ENCODE results near the gene MXRA7.

MXRA7 gene

DNA sequence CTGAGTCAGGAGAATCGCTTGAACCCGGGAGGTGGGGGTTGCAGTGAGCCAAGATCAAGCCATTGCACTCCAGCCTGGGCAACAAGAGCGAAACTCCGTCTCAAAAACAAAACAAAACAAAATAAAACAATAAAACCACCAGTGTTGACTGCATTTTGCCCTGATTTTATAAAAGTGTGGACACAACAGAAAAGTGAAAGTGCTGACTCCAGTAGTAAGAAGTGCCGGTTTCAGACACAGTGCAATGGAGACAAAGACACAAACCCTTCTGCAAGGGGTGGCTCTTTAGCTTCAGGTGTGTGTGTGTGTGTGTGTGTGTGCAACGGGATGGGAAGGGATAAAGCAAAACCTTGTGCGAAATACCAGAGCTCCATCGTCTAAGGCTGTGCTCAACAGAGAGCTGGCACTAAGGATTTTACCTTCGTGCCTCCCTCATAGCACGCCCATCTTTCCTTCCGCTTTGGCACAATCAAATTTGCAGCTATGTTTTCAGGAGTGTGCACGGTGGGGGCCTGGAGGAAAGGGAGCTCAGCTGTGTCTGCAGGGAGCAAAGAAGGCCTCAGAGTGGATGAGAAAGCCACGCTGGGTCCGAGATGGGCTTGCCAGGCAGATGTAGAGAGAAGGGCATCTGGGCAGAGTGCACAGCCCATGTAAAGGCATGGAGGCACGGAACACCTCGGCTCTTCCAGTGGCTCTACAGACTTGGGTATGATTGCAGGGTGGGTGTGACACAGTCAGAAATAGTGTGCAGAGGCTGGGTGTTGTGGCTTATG, 15.5 kb downstream of the MXRA7 start:
- DNase-seq (ENCODE audit: low read depth in 1 of 2, low spot score in 1 of 2) = no peak
- TF ChIP-seq JUND (IDR thresholded peaks at IDR 0.05; ENCODE audit: low read depth) = no peak
- in situ Hi-C loops (cut with HindIII; ENCODE audit: low pct_unique_long_range_greater_than_20kb, low sequenced_read_pairs) = no loop called here

DNA sequence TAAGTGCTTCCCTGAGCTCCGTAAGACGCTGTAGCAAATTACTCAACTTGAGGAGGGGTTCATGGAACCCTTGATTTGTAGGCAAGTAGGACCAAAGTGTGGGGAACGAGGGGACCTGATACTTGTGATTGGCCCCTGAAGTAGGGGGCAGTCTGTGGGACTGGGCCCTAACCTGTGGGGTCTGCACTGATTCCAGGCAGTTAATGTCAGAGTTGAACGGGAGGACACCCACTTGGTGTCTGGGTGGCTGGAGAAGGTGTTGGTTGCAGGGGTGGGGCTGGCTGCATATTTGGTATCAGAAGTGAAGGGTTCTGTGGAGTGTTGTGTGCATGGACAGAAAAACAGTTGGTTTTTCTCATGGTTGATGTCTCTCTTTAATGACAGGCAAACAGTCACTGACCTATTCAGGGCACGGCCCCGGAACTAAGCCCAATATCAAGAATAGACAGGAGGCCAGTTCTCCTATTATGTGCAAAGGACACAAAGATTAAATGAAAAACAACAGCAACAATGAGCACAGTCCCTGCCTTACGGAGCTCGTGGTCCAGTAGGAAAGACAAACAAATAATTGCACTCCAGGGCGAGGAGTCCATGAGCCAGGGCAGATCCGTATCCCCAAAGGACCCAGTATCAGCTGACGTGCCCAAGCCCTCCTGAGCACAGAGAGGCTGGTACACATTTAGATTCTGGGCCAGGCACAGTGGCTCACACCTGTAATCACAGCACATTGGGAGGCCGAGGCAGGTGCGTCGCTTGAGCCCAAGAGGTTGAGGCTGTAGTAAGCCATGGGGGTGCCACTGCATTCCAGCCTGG, 19.2 kb downstream of the MXRA7 start:
- in situ Hi-C loops (cut with HindIII; ENCODE audit: low pct_unique_long_range_greater_than_20kb, low sequenced_read_pairs) = no loop called here
- no peak for TF ChIP-seq JUND (IDR thresholded peaks at IDR 0.05; ENCODE audit: low read depth)
- no peak for DNase-seq (ENCODE audit: low read depth in 1 of 2, low spot score in 1 of 2)

DNA sequence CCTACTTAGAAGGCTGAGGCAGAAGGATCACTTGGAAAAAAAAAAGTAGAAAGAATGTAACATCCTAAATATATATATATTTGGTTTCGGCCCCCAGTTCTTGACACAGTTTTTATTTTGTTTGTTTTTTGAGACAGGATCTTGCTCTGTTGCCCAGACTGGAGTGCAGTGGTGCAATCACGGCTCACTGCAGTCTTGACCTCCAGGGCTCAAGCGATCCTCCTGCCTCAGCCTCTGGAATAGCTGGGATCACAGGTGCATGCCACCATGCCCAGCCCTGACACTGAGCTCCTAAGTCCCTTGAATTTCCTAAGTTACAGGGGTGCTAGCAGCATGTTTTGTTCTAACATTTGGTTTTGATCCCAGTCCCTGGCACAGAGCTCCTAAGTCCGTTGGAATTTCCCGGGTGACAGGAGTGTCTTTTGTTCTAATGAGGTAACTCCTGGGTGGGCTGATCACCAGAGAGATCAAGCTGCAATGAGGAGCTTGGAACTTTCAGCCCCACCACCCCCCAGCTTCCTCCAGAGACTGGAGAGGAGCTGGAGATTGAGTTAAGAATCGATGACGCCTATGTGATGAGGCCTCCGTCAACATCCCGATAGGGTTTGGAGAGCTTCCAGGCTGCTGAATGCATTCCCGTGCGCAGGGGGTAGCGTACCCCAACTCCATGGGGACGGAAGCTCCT, 20.0 kb downstream of the MXRA7 start:
- TF ChIP-seq JUND (IDR thresholded peaks at IDR 0.05; ENCODE audit: low read depth) = no peak
- no peak for DNase-seq (ENCODE audit: low read depth in 1 of 2, low spot score in 1 of 2)
- in situ Hi-C loops (cut with HindIII; ENCODE audit: low pct_unique_long_range_greater_than_20kb, low sequenced_read_pairs) = no loop called here

DNA sequence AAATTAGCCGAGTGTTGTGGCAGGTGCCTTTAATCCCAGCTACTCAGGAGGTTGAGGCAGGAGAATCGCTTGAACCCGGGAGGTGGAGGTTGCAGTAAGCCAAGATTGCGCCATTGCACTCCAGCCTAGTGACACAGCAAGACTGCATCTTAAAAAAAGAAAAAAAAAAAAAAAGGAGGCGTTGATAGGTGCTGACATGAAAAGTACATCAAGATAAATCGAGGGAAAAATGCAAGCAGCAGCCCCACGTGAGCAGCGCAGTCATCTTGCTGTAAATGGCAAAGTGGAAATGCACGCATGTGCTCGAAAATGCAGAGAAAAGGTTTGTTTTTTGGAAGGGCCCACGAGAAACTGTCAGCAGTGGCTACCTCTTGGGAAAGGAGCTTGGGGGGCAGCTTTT, 20.9 kb downstream of the MXRA7 start:
- no peak for TF ChIP-seq JUND (IDR thresholded peaks at IDR 0.05; ENCODE audit: low read depth)
- no peak for DNase-seq (ENCODE audit: low read depth in 1 of 2, low spot score in 1 of 2)
- in situ Hi-C loops (cut with HindIII; ENCODE audit: low pct_unique_long_range_greater_than_20kb, low sequenced_read_pairs) = no loop called here

DNA sequence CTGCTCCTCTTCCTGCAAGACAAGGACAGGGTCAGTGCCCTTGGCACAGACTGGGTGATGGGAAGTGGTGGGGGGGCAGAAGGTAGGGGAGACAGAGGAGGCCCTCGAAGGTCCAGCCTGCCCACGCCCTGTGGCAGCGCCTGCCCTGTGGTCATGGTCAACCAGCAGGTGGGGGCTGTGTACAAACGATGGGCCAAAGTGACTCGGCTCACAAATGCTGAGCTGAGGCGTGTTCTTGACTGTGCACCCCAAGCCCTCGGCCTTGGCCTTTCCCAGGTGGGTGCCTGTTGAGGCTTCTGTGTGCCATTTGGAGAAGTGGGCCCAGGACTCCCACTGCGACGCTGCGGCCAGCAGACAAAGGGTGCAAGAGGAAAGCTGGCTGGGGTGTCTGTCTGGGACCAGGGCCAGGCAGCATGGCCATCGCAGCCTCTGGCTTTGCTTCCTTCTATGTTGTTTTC, 22.6 kb downstream of the MXRA7 start:
- TF ChIP-seq JUND (IDR thresholded peaks at IDR 0.05; ENCODE audit: low read depth) = no peak
- in situ Hi-C loops (cut with HindIII; ENCODE audit: low pct_unique_long_range_greater_than_20kb, low sequenced_read_pairs) = no loop called here
- no peak for DNase-seq (ENCODE audit: low read depth in 1 of 2, low spot score in 1 of 2)

DNA sequence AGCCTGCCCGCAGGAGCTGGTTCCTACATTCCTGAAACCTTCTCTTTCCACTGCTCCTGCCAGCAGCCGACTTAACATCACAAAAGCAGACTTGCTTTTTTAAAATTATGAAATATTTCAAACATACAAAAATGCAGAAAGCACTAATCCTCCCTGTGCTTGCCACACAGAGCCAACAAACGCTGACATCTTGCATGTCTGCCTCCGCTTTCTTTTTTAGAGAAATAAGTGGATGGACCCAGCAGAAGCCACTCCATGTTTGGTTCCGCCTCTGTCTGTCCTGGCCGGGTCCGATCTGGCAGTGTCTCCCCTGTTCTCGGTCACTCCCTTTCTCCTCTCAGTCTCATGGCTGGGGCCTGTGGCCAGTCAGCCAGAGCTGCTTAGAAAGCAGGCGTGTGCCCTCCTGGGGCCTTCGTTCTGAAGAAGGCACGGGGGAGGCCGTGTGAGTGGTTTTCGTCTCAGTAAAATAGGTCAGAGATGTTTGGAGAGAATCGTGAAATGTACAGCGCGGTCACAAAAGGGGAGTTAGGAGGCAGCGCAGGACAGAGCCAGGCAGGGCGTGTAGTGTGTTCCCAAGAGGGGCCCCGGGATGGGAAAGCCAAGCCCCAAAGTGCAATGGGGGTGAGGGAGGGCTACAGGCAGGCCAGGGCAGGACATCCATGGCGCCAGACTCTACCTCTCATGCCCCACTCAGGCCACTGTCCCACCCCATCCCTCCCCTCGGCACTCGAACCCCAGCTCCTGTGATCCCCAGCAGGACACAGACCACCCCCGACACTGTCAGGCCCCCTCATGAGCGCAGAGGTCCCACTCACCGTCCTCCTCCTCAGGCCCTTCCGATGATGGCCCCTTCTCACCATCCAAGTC, 23.2 kb downstream of the MXRA7 start:
- in situ Hi-C loops (cut with HindIII; ENCODE audit: low pct_unique_long_range_greater_than_20kb, low sequenced_read_pairs) = no loop called here
- TF ChIP-seq JUND (IDR thresholded peaks at IDR 0.05; ENCODE audit: low read depth) = no peak
- no peak for DNase-seq (ENCODE audit: low read depth in 1 of 2, low spot score in 1 of 2)

DNA sequence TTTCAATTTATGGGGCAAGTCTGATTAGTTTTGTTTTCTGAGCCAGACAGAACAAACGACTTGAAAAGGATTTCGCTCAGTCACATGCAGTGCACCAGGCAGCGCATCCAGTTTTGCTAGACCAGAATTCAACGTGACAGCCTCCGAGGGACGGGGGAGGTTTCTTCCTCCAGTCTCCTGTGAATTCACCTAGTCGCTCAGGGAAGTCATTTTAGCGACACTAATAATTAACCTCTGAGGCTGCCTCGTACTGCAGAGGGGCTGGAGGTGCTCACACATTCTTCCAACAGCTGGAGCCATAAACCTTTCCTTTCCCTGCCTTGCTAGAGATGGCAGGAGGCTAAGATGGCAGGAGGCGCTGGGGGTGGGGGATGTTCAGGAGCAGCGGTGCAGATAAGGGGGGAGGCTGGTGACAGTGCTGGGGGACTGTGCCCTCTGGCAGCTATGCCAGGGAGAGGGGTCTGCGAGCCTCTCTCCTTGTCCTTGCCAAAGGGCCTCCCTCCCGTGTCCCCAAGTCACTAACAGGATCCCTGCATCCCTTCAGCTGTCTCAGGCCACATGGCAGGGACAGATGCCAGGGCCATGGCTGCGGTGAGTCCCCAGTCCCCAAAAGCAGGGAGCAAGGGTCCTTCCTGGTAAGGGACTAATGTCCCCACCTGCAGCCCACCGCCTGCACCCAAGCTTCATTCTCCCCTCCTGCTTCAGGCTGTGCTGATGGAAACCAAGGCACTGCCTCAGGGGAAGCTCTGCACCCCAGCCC, 24.0 kb downstream of the MXRA7 start:
- in situ Hi-C loops (cut with HindIII; ENCODE audit: low pct_unique_long_range_greater_than_20kb, low sequenced_read_pairs) = no loop called here
- DNase-seq (ENCODE audit: low read depth in 1 of 2, low spot score in 1 of 2) = peak in 1 of 2 experiments; percentile 50
- no peak for TF ChIP-seq JUND (IDR thresholded peaks at IDR 0.05; ENCODE audit: low read depth)

DNA sequence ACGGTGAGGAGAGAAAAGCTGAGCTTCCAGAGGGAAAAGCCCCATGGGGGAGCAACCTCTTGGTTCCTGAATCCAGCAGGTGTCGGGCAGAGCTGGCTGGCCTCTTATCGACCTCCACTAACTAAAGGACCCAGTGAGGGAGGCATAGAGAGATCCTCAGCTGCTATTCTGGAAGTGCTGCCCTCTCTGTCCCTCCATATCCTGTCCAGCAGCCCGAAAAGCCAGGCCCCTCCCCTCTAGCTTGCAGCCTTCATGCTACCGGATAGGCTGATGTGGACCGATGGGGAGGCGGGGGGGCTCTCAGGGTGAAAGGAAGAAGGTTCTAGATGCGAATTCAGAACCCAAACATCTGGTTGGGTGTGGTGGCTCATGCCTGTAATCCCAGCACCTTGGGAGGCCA, 24.9 kb downstream of the MXRA7 start:
- in situ Hi-C loops (cut with HindIII; ENCODE audit: low pct_unique_long_range_greater_than_20kb, low sequenced_read_pairs) = no loop called here
- TF ChIP-seq JUND (IDR thresholded peaks at IDR 0.05; ENCODE audit: low read depth) = no peak
- DNase-seq (ENCODE audit: low read depth in 1 of 2, low spot score in 1 of 2) = no peak

DNA sequence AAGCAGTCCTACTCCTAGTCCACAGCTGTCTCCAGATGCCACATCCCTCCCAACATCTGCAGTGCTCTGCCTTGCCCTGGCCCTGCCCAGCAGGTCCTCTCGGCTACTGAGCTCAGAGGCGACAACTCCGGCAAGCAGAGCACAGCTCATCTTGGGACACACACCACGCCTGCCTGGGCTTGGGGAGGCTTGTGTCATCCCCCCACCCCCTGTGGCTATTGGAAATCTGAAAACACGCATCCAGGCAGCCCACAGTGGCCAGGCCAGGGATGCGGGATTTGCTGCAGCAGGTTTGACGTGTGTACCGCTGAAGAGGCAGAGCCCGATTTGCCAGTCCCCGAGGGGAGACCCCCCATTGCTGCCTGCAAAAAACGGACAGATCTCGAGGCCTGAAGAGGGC, 25.4 kb downstream of the MXRA7 start:
- TF ChIP-seq JUND (IDR thresholded peaks at IDR 0.05; ENCODE audit: low read depth) = no peak
- in situ Hi-C loops (cut with HindIII; ENCODE audit: low pct_unique_long_range_greater_than_20kb, low sequenced_read_pairs) = no loop called here
- DNase-seq (ENCODE audit: low read depth in 1 of 2, low spot score in 1 of 2) = no peak

DNA sequence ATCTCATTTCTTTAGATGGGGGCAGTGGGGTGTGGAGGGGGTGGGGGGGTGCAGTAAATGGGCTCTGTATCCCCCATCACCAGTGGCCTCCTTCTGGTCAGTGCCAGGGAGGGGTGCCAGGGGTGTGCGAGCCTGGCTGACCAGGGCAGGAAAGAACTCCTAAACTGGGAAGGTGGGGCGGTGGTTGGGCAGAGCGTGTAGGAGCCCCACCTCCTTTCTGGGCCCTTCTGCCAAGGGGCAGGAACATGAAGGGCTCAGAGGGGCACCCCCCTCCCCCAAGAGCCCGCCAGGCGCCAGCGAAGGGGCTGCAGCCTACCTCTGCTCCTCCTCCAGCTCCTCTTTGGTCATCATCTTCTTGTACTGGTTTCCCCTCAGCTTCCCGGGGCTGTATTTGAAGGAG, 26.0 kb downstream of the MXRA7 start:
- DNase-seq (ENCODE audit: low read depth in 1 of 2, low spot score in 1 of 2) = no peak
- TF ChIP-seq JUND (IDR thresholded peaks at IDR 0.05; ENCODE audit: low read depth) = no peak
- in situ Hi-C loops (cut with HindIII; ENCODE audit: low pct_unique_long_range_greater_than_20kb, low sequenced_read_pairs) = no loop called here

DNA sequence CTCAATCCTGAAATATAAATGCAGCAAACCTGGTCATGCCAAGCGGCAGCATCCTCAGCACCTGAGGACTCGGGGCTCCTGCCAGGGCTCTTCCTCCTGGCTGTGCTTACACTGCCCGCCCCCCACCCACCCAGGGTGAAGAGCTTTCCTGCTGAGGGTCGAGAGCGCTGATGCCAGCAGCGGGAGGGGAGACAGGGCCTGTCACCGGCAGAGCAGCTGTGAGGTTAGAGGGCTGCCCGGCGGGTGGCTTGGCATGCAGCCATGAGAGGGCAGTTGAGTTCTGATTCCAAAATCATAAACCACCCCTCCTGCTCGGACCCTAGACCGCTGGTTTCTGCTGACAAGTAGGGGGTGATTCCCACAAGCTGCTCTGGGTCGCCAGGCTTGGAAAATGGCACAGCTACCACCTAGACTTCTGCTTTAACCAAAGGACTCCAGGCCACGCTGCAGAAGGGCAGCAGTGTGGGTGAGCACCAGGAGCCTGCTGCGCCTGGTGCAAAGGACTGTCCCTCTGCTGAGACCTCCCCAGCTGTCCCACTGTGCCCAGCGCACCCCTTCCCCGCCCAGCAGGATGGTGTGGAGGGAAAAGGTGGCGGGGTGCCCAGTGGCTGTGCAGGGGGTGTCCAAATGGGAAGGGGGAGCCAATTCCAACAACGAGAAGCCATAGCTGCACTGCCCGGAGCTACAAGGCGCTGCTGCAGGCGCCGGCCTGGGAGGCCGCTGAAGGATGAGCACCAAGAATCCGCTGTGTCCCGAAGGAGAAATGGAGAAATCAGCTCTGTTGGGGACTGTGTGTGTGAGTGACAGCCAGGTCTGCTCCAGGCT, 26.6 kb downstream of the MXRA7 start:
- in situ Hi-C loops (cut with HindIII; ENCODE audit: low pct_unique_long_range_greater_than_20kb, low sequenced_read_pairs) = no loop called here
- DNase-seq (ENCODE audit: low read depth in 1 of 2, low spot score in 1 of 2) = no peak
- no peak for TF ChIP-seq JUND (IDR thresholded peaks at IDR 0.05; ENCODE audit: low read depth)

All from T47D (cell line).